A549 treated with CORT108297 at 1 μM for 4 hours (cell line): ENCODE results near the gene MEFV. TPM values are rescaled to one million over a fixed set of nuclear protein-coding genes. Genes with fewer than 3 reads are reported as not detected.

Experiments
- total RNA-seq: library from RNA; stranded (reverse); fragments of 200-300 nt; extraction: Qiagen RNA extraction; gene quantifications from 5 replicates; pipeline ENCODE4 v1.2.3, GENCODE V29; 2022

The MEFV gene
- total RNA-seq = not detected in 5 replicates

GRCh38 chr16:3256146-3256865, at the start of gene MEFV:
Gene MEFV (minus strand): TSS chr16:3256633. CDS start chr16:3256587, 46 bp downstream.

GRCh38 chr16:3305109-3306068, 49.0 kb upstream of the MEFV start, which contains the start of the genes TIGD7 and ZNF75A:
Gene TIGD7 (minus strand): TSS chr16:3305430. CDS start chr16:3300614, 4,816 bp downstream.
Gene ZNF75A (plus strand): TSS chr16:3305497. CDS start chr16:3308429, 2,932 bp downstream.

GRCh38 chr16:3282730-3283542, 26.5 kb upstream of the MEFV start, which contains the start of gene ZNF263:
Gene ZNF263 (plus strand): TSS chr16:3283491. CDS start chr16:3283819, 328 bp downstream.

GRCh38 chr16:3234857-3235561, 21.4 kb downstream of the MEFV start, which contains the start of gene ZNF200:
Gene ZNF200 (minus strand): TSS chr16:3235158. CDS start chr16:3233755, 1,403 bp downstream.

Other genes starting within 250 kb of the MEFV start
- gene CLDN9, start 243.7 kb downstream of the MEFV start, total RNA-seq = 0.30 to 0.52 TPM (median 0.35 TPM) in 5 replicates
- 0.30 to 0.53 TPM (median 0.35 TPM) in 5 replicates for gene CLDN6, start 238.4 kb downstream of the MEFV start, total RNA-seq
- gene TNFRSF12A, start 236.3 kb downstream of the MEFV start, total RNA-seq = 461 to 723 TPM (median 621 TPM) in 5 replicates
- gene HCFC1R1, start 232.7 kb downstream of the MEFV start, total RNA-seq = 204 to 258 TPM (median 252 TPM) in 5 replicates
- 24.3 to 39.1 TPM (median 34.7 TPM) in 5 replicates for gene THOC6, start 232.6 kb downstream of the MEFV start, total RNA-seq
- gene BICDL2, start 219.7 kb downstream of the MEFV start, total RNA-seq = not detected in 5 replicates
- 0.52 to 1.0 TPM (median 0.90 TPM) in 5 replicates for gene MMP25, start 210.1 kb downstream of the MEFV start, total RNA-seq
- 22.4 to 40.0 TPM (median 27.1 TPM) in 5 replicates for gene IL32, start 191.0 kb downstream of the MEFV start, total RNA-seq
- 0.03 to 0.05 TPM in 2 of 5 replicates, not detected in the others for gene ZSCAN10, start 157.3 kb downstream of the MEFV start, total RNA-seq
- gene ZNF205, start 144.0 kb downstream of the MEFV start, total RNA-seq = 10.8 to 15.5 TPM (median 14.6 TPM) in 5 replicates
- gene ZNF213, start 121.6 kb downstream of the MEFV start, total RNA-seq = 8.9 to 13.7 TPM (median 11.8 TPM) in 5 replicates
- 0.24 to 0.60 TPM (median 0.40 TPM) in 5 replicates for gene OR1F1, start 68.4 kb downstream of the MEFV start, total RNA-seq
- 7.1 to 8.8 TPM (median 8.0 TPM) in 5 replicates for gene ZNF200, start 21.5 kb downstream of the MEFV start, total RNA-seq
- gene ZNF263, start 26.9 kb upstream of the MEFV start, total RNA-seq = 33.4 to 40.7 TPM (median 35.7 TPM) in 5 replicates
- gene TIGD7, start 48.8 kb upstream of the MEFV start, total RNA-seq = 1.3 to 1.9 TPM (median 1.6 TPM) in 5 replicates
- gene ZNF75A, start 48.9 kb upstream of the MEFV start, total RNA-seq = 10.0 to 12.8 TPM (median 11.2 TPM) in 5 replicates
- not detected in 5 replicates for gene OR2C1, start 99.3 kb upstream of the MEFV start, total RNA-seq
- 10.7 to 18.4 TPM (median 15.1 TPM) in 5 replicates for gene ZSCAN32, start 144.4 kb upstream of the MEFV start, total RNA-seq
- gene ZNF174, start 144.6 kb upstream of the MEFV start, total RNA-seq = 11.4 to 13.7 TPM (median 13.1 TPM) in 5 replicates
- gene ZNF597, start 186.9 kb upstream of the MEFV start, total RNA-seq = 0.82 to 1.1 TPM (median 0.95 TPM) in 5 replicates
- gene NAA60, start 187.0 kb upstream of the MEFV start, total RNA-seq = 46.0 to 56.4 TPM (median 55.2 TPM) in 5 replicates
- not detected in 5 replicates for gene C16orf90, start 238.9 kb upstream of the MEFV start, total RNA-seq
- 18.8 to 23.2 TPM (median 21.7 TPM) in 5 replicates for gene CLUAP1, start 244.4 kb upstream of the MEFV start, total RNA-seq